ENCODE data around the gene LUZP1. TPM values are rescaled to one million over a fixed set of nuclear protein-coding genes. Genes with fewer than 3 reads are reported as not detected.
A peak's percentile ranks its signal among the peaks of the same experiment; 100 is the strongest.

The LUZP1 gene
- total and polyA plus RNA-seq, 4 donors, result 2.6 to 9.3 (median 5.1) TPM

DNA sequence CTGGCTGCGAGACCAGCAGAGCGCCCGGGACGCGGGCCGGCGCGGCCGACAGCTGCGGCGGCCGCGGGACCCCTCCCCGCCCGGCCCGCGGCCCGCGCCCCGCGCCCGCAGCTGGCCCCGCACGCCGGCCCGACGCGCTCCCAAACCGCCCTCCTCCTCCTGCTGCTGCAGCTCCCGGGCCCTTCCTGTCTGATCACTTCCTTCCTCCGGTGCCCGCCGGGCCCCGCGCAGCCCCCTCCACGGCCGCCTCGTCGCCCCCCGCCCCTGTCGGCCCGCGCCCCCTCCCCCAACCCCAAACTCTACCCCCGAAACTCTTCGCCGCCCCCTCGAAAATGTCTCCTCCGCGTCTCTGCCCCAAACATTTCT, 594 bp downstream of the LUZP1 start:
- Histone ChIP-seq H3K9ac (ENCODE audit: low read depth in 1 of 2, low read length in 2 of 2) (peak overlapping the region; percentile 62 to 65), H3K4me3 (ENCODE audit: low read depth in 1 of 3, low read length in 3 of 3) (peak overlapping the region; percentile 87 to 96 (median 88)), H3K27me3 (ENCODE audit: control insufficient read depth in 4 of 4, insufficient read depth in 4 of 4, low read length in 3 of 4) (no peaks in the 10 kb centered on the region), H3K27ac (ENCODE audit: low read depth in 1 of 2, low read length in 2 of 2) (peak overlapping the region; percentile 82 to 88), H3K9me3 (ENCODE audit: control insufficient read depth in 4 of 4, low read length in 3 of 4) (no peaks in the 10 kb centered on the region), H3K4me1 (ENCODE audit: control insufficient read depth in 4 of 4, insufficient read depth in 4 of 4, low read length in 3 of 4) (peaks cover 0 to 8% (median 6%) of the 10 kb centered on the region in 4 donors), H3K36me3 (ENCODE audit: control insufficient read depth in 4 of 4, insufficient read depth in 3 of 4, low read depth in 1 of 4, low read length in 3 of 4) (no peaks in the 10 kb centered on the region)
- DNase-seq (ENCODE audit: low spot score), result no peak
- TF ChIP-seq GABPA (IDR thresholded peaks at IDR 0.05 in 1 of 2, conservative IDR thresholded peaks at IDR 0.05 in 1 of 2), result no peak
- TF ChIP-seq JUND (IDR thresholded peaks at IDR 0.05), result no peak
- TF ChIP-seq, protein P1, sequence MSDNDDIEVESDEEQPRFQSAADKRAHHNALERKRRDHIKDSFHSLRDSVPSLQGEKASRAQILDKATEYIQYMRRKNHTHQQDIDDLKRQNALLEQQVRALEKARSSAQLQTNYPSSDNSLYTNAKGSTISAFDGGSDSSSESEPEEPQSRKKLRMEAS (IDR thresholded peaks at IDR 0.05), result no peak
- TF ChIP-seq, protein P2, sequence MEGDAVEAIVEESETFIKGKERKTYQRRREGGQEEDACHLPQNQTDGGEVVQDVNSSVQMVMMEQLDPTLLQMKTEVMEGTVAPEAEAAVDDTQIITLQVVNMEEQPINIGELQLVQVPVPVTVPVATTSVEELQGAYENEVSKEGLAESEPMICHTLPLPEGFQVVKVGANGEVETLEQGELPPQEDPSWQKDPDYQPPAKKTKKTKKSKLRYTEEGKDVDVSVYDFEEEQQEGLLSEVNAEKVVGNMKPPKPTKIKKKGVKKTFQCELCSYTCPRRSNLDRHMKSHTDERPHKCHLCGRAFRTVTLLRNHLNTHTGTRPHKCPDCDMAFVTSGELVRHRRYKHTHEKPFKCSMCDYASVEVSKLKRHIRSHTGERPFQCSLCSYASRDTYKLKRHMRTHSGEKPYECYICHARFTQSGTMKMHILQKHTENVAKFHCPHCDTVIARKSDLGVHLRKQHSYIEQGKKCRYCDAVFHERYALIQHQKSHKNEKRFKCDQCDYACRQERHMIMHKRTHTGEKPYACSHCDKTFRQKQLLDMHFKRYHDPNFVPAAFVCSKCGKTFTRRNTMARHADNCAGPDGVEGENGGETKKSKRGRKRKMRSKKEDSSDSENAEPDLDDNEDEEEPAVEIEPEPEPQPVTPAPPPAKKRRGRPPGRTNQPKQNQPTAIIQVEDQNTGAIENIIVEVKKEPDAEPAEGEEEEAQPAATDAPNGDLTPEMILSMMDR (IDR thresholded peaks at IDR 0.05; ENCODE audit: low read depth, low read length, missing input control), result no peak
- TF ChIP-seq, protein P3, sequence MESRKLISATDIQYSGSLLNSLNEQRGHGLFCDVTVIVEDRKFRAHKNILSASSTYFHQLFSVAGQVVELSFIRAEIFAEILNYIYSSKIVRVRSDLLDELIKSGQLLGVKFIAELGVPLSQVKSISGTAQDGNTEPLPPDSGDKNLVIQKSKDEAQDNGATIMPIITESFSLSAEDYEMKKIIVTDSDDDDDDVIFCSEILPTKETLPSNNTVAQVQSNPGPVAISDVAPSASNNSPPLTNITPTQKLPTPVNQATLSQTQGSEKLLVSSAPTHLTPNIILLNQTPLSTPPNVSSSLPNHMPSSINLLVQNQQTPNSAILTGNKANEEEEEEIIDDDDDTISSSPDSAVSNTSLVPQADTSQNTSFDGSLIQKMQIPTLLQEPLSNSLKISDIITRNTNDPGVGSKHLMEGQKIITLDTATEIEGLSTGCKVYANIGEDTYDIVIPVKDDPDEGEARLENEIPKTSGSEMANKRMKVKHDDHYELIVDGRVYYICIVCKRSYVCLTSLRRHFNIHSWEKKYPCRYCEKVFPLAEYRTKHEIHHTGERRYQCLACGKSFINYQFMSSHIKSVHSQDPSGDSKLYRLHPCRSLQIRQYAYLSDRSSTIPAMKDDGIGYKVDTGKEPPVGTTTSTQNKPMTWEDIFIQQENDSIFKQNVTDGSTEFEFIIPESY (IDR thresholded peaks at IDR 0.05), result no peak
- TF ChIP-seq EGR1 (IDR thresholded peaks at IDR 0.05; ENCODE audit: low read depth in 2 of 2), result no peak
- TF ChIP-seq, protein P4, sequence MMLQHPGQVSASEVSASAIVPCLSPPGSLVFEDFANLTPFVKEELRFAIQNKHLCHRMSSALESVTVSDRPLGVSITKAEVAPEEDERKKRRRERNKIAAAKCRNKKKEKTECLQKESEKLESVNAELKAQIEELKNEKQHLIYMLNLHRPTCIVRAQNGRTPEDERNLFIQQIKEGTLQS (IDR thresholded peaks at IDR 0.05), result no peak
- TF ChIP-seq SP1 (IDR thresholded peaks at IDR 0.05), result no peak
- TF ChIP-seq HNF4A (conservative IDR thresholded peaks at IDR 0.05), result no peak
- no peak for TF ChIP-seq FOXA2 (IDR thresholded peaks at IDR 0.05)
- no peak for TF ChIP-seq FOXA1 (IDR thresholded peaks at IDR 0.05)
- TF ChIP-seq RAD21 (IDR thresholded peaks at IDR 0.05), result no peak
- TF ChIP-seq HNF4G (IDR thresholded peaks at IDR 0.05), result no peak
- no peak for TF ChIP-seq NR2F2 (IDR thresholded peaks at IDR 0.05)
- TF ChIP-seq YY1 (IDR thresholded peaks at IDR 0.05), result no peak
- TF ChIP-seq RXRA (IDR thresholded peaks at IDR 0.05), result no peak
- no peak for TF ChIP-seq TAF1 (conservative IDR thresholded peaks at IDR 0.05)
- TF ChIP-seq, protein P5, sequence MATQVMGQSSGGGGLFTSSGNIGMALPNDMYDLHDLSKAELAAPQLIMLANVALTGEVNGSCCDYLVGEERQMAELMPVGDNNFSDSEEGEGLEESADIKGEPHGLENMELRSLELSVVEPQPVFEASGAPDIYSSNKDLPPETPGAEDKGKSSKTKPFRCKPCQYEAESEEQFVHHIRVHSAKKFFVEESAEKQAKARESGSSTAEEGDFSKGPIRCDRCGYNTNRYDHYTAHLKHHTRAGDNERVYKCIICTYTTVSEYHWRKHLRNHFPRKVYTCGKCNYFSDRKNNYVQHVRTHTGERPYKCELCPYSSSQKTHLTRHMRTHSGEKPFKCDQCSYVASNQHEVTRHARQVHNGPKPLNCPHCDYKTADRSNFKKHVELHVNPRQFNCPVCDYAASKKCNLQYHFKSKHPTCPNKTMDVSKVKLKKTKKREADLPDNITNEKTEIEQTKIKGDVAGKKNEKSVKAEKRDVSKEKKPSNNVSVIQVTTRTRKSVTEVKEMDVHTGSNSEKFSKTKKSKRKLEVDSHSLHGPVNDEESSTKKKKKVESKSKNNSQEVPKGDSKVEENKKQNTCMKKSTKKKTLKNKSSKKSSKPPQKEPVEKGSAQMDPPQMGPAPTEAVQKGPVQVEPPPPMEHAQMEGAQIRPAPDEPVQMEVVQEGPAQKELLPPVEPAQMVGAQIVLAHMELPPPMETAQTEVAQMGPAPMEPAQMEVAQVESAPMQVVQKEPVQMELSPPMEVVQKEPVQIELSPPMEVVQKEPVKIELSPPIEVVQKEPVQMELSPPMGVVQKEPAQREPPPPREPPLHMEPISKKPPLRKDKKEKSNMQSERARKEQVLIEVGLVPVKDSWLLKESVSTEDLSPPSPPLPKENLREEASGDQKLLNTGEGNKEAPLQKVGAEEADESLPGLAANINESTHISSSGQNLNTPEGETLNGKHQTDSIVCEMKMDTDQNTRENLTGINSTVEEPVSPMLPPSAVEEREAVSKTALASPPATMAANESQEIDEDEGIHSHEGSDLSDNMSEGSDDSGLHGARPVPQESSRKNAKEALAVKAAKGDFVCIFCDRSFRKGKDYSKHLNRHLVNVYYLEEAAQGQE (IDR thresholded peaks at IDR 0.05), result no peak
- WGBS, result under 1% methylated on average over 49 of the region's 49 CpGs

Measured in liver (tissue), 9 donors.